ENCODE data around the gene SGMS1.
"Not testable (repeated sequence)": the region's sequence is repeated elsewhere in the genome, so short reads cannot be mapped to it uniquely, and the experiment has no call there.

DNA sequence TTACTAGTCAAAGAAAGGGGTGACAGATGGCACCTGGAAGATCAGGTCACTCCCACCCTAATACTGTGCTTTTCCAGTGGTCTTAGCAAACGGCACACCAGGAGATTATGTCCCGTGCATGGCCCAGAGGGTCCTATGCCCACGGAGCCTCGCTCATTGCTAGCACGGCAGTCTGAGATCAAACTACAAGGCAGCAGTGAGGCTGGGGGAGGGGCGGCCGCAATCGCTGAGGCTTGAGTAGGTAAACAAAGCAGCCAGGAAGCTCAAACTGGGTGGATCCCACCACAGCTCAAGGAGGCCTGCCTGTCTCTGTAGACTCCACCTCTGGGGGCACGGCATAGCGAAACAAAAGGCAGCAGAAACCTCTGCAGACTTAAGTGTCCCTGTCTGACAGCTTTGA is 361.1 kb downstream of the SGMS1 start:
- TF ChIP-seq, protein P1, sequence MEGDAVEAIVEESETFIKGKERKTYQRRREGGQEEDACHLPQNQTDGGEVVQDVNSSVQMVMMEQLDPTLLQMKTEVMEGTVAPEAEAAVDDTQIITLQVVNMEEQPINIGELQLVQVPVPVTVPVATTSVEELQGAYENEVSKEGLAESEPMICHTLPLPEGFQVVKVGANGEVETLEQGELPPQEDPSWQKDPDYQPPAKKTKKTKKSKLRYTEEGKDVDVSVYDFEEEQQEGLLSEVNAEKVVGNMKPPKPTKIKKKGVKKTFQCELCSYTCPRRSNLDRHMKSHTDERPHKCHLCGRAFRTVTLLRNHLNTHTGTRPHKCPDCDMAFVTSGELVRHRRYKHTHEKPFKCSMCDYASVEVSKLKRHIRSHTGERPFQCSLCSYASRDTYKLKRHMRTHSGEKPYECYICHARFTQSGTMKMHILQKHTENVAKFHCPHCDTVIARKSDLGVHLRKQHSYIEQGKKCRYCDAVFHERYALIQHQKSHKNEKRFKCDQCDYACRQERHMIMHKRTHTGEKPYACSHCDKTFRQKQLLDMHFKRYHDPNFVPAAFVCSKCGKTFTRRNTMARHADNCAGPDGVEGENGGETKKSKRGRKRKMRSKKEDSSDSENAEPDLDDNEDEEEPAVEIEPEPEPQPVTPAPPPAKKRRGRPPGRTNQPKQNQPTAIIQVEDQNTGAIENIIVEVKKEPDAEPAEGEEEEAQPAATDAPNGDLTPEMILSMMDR (IDR thresholded peaks at IDR 0.05; ENCODE audit: low read depth, low read length, poor library complexity, severe bottlenecking), result not testable (repeated sequence)
- TF ChIP-seq EZH2phosphoT487 (IDR thresholded peaks at IDR 0.05; ENCODE audit: borderline replicate concordance, low read length), result not testable (repeated sequence)

Data from DOHH2 (cell line).